ENCODE results near the gene KCNK18. TPM values are rescaled to one million over a fixed set of nuclear protein-coding genes. Genes with fewer than 3 reads are reported as not detected.

KCNK18 gene
- total RNA-seq, 6 experiments from 2014 or later = not detected

- Histone ChIP-seq H3K4me1 (peaks cover 0 to 5% (median 0%) of the 10 kb centered on the region in 4 donors), H3K27ac (no peak overlapping the region), H3K9me3 (no peaks in the 10 kb centered on the region), H3K36me3 (no peaks in the 10 kb centered on the region), H3K4me3 (peak overlapping the region in 1 of 3 donors; percentile 19), H3K27me3 (peaks cover 0 to 4% of the 10 kb centered on the region in 2 donors)
- ATAC-seq (peak; percentile 52 to 71 (median 62)), DNase-seq (peak in 1 of 3 donors; percentile 46)
- intact Hi-C loops (cut with DNase I) = no loop called here
- 13% methylated on average over 11 of the region's 56 CpGs for WGBS (ENCODE audit: insufficient coverage, low coverage, low lambda C conversion rate, missing lambda C conversion rate)
- TF ChIP-seq POLR2A (IDR thresholded peaks at IDR 0.05) = no peak
- no peak for TF ChIP-seq CTCF (IDR thresholded peaks at IDR 0.05)
Observed at GRCh38 chr10:117241541-117242462, 44.5 kb downstream of the KCNK18 start.

- H3K36me3 ChIP-seq = no peaks in the 10 kb centered on the region
- ATAC-seq (no peak), DNase-seq (no peak)
- intact Hi-C loops (cut with DNase I) = no loop called here
- 74% methylated on average over 8 of the region's 8 CpGs for WGBS (ENCODE audit: insufficient coverage, low coverage, low lambda C conversion rate, missing lambda C conversion rate)
- peaks cover 0 to 5% (median 0%) of the 10 kb centered on the region in 4 donors for H3K4me1 ChIP-seq
- no peaks in the 10 kb centered on the region for H3K9me3 ChIP-seq
- H3K4me3 ChIP-seq = no peak overlapping the region
- H3K27me3 ChIP-seq = peaks cover 0 to 4% of the 10 kb centered on the region in 2 donors
- TF ChIP-seq CTCF (IDR thresholded peaks at IDR 0.05) = no peak
- no peak for TF ChIP-seq POLR2A (IDR thresholded peaks at IDR 0.05)
- H3K27ac ChIP-seq = no peak overlapping the region
Observed at GRCh38 chr10:117242463-117242832, 45.2 kb downstream of the KCNK18 start.

- intact Hi-C loops (cut with DNase I) = no loop called here
- ATAC-seq (no peak), DNase-seq (no peak)
- Histone ChIP-seq H3K27me3 (peaks cover 0 to 4% of the 10 kb centered on the region in 2 donors), H3K9me3 (no peaks in the 10 kb centered on the region), H3K4me1 (no peaks in the 10 kb centered on the region), H3K27ac (no peak overlapping the region), H3K36me3 (no peaks in the 10 kb centered on the region), H3K4me3 (no peak overlapping the region)
- WGBS (ENCODE audit: insufficient coverage, low coverage, low lambda C conversion rate, missing lambda C conversion rate) = 57% methylated on average over 2 of the region's 3 CpGs
- TF ChIP-seq CTCF (IDR thresholded peaks at IDR 0.05) (no peak), POLR2A (IDR thresholded peaks at IDR 0.05) (no peak)
Observed at GRCh38 chr10:117246997-117247671, 49.8 kb downstream of the KCNK18 start.

- no peaks in the 10 kb centered on the region for H3K27me3 ChIP-seq
- TF ChIP-seq POLR2A (IDR thresholded peaks at IDR 0.05) (no peak), CTCF (IDR thresholded peaks at IDR 0.05) (no peak)
- H3K36me3 ChIP-seq = no peaks in the 10 kb centered on the region
- ATAC-seq = no peak
- DNase-seq = no peak
- intact Hi-C loops (cut with DNase I) = no loop called here
- no peaks in the 10 kb centered on the region for H3K9me3 ChIP-seq
- WGBS (ENCODE audit: insufficient coverage, low coverage, low lambda C conversion rate, missing lambda C conversion rate) = 40% methylated on average over 10 of the region's 10 CpGs
- H3K4me1 ChIP-seq = no peaks in the 10 kb centered on the region
- no peak overlapping the region for H3K27ac ChIP-seq
- H3K4me3 ChIP-seq = no peak overlapping the region
Observed at GRCh38 chr10:117248750-117249465, 51.6 kb downstream of the KCNK18 start.

Measured in right lobe of liver (tissue), 6 donors.